ENCODE results near the gene CAMKK2.
A peak's percentile ranks its signal among the peaks of the same experiment; 100 is the strongest.

Gene CAMKK2

GRCh38 chr12:121289962-121290361 is 6.5 kb downstream of the CAMKK2 start:
- TF ChIP-seq CTCF (IDR thresholded peaks at IDR 0.05) = no peak
- DNase-seq (ENCODE audit: low spot score) = no peak
- H3K27ac ChIP-seq = peak overlapping the region; percentile 37 to 67
- H3K4me3 ChIP-seq = no peak overlapping the region

- Histone ChIP-seq H3K27ac (peak overlapping the region; percentile 65 to 67), H3K4me3 (peak overlapping the region; percentile 50)
- no peak for DNase-seq (ENCODE audit: low spot score)
- TF ChIP-seq CTCF (IDR thresholded peaks at IDR 0.05) = no peak
Measured at GRCh38 chr12:121288986-121289385, 7.5 kb downstream of the CAMKK2 start.

DNA sequence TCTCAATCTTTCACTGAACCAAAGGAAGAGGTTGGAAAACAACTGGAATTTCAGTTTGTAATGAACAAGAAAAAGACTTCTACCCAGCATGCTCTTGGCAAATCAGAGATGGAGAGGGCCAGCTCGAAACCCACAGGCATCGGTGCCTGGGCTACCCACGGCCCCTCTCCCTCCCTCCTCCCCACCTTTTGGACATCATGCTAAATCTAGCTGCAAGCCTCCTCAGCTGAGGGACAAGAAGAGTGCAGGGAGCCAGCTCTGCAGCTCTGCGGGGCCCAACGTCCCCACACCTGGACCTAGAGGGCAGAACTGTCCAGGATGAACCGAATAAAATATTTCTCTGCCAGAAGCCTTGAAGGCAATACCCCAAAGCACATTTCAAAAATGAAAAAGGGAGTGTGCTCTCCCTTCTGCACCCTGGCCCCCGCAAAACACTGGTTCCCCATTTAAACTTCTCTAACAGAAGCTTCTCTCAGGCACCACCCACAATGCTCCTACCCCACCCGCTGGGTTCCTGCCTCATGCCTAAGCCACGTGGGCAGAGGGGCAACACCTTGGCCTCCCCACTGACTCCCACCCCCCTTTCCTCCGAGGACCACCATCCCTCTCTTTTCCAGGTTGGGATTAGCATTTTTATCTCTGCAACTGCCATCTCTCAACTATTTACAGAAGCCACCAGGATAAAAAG is 8.2 kb downstream of the CAMKK2 start:
- Histone ChIP-seq H3K4me3 (no peak overlapping the region), H3K27ac (peak overlapping the region; percentile 60 to 67)
- no peak for TF ChIP-seq CTCF (IDR thresholded peaks at IDR 0.05)
- no peak for DNase-seq (ENCODE audit: low spot score)

DNA sequence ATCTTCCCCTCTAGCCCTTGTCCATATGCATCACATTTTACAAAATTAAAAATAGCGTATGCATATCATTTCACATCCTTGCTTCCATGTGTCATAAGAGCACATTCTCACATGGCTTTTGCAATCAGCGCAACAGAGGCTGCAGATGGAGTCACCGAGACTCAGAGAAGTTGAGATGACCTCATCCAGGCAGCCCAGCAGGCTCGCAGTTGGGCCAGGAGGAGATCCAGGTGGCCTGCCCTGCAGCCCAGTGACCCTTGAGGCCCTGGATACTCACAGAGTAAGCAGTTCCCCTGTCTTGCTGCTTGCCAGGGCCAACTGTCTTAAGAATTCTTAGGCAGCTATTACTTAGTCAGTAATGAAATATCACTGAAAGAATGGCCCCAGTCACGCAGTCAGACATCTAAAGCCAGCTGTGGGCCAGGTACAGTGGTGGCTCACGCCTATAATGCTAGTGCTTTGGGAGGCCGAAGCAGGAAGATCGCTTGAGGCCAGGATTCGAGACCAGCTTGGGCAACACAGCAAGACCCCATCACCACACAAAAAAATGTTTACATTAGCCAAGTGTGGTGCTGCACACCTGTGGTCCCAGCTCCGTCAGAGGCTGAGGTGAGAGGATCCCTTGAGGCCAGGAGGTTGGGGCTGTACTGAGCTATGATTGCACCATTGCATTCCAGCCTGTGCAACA is 9.1 kb downstream of the CAMKK2 start:
- no peak for TF ChIP-seq CTCF (IDR thresholded peaks at IDR 0.05)
- no peak overlapping the region for H3K27ac ChIP-seq
- H3K4me3 ChIP-seq = no peak overlapping the region
- no peak for DNase-seq (ENCODE audit: low spot score)

- DNase-seq (ENCODE audit: low spot score) = no peak
- H3K27ac ChIP-seq = no peak overlapping the region
- no peak for TF ChIP-seq CTCF (IDR thresholded peaks at IDR 0.05)
- no peak overlapping the region for H3K4me3 ChIP-seq
Measured at GRCh38 chr12:121285856-121286255, 10.7 kb downstream of the CAMKK2 start.

DNA sequence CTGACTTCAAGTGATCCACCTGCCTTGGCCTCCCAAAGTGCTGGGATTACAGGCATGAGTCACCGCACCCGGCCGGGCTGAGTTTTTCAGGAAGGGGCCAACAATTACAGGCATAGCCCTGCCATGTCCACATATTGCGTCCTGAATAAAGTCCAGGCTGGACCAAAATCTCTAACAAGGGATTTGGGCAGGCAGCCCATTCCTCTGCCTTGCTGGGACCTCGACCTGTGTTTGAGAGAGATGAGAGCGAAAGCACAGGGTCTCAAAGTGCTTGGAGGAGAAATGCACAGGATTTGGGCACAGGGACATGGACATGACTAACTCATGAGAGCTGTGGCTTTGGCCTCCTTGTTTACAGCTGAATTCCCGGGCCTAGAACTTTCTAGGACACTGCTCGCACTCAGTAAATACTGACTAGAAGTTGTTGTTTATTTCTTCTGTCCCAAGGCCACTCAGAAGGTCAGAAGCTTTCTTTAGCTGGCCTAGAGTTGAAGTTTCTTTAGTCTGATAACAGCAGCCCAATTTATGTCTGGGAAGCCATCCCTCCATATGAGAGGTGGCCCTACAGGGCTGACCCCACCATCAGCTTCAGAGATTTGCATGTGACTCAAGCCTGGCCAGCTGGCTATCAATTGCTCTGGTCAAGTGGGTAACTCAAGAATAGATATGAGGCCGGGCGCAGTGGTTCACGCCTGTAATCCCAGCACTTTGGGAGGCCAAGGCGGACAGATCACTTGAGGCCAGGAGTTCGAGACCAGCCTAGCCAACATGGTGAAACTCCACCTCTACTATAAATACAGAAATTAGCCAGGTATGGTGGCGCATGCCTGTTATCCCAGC is 11.7 kb downstream of the CAMKK2 start:
- Histone ChIP-seq H3K4me3 (no peak overlapping the region), H3K27ac (peak overlapping the region; percentile 53 to 65)
- no peak for DNase-seq (ENCODE audit: low spot score)
- no peak for TF ChIP-seq CTCF (IDR thresholded peaks at IDR 0.05)
